Keratinocyte (primary cell): Measurements from ENCODE around the gene SNTB2.

Experiments used
- EZH2 ChIP-seq: IDR thresholded peaks from one replicate; pipeline ENCODE4 v1.6.1; 2012; ENCODE audit warnings: inconsistent platforms, mild to moderate bottlenecking, low read length, moderate library complexity
- TF ChIP-seq, protein P1 (sequence below), 3 experiments: IDR thresholded peaks in 1 of 3; conservative IDR thresholded peaks in 1 of 3; optimal IDR thresholded peaks in 1 of 3; 2 replicates in 2 of 3; 3 replicates in 1 of 3; pipeline versions ENCODE3 to v1.5.1; 2011; ENCODE audit warnings: low read length in 3 of 3, mild to moderate bottlenecking in 3 of 3, moderate library complexity in 2 of 3, control low read depth in 1 of 3, inconsistent platforms in 1 of 3; ENCODE audit not compliant: insufficient read depth in 2 of 3; ENCODE audit errors: extremely low read depth in 1 of 3

DNA sequence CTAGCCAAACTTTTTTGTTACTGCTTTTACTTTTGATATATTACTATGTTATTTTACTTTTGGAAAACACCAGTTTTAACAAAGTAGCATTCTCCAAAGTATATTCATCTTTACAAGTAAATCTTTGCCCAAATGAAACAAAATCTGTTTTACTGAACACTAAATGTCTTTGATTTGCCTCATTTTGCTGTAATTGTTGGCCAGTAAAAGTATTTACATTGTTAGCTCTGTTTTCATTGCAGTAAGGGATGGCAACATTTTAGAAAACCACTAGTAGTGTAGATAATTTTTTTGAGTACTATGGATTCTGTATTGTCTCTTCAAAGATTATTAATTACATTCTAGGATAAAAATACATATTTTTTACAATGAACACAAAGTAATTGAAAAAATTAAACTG lies 10.6 kb downstream of the SNTB2 start:
- TF ChIP-seq, protein P1, sequence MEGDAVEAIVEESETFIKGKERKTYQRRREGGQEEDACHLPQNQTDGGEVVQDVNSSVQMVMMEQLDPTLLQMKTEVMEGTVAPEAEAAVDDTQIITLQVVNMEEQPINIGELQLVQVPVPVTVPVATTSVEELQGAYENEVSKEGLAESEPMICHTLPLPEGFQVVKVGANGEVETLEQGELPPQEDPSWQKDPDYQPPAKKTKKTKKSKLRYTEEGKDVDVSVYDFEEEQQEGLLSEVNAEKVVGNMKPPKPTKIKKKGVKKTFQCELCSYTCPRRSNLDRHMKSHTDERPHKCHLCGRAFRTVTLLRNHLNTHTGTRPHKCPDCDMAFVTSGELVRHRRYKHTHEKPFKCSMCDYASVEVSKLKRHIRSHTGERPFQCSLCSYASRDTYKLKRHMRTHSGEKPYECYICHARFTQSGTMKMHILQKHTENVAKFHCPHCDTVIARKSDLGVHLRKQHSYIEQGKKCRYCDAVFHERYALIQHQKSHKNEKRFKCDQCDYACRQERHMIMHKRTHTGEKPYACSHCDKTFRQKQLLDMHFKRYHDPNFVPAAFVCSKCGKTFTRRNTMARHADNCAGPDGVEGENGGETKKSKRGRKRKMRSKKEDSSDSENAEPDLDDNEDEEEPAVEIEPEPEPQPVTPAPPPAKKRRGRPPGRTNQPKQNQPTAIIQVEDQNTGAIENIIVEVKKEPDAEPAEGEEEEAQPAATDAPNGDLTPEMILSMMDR (optimal IDR thresholded peaks at IDR 0.05 in 1 of 3, IDR thresholded peaks at IDR 0.05 in 1 of 3, conservative IDR thresholded peaks at IDR 0.05 in 1 of 3; ENCODE audit: extremely low read depth in 1 of 3, insufficient read depth in 2 of 3, low read length in 3 of 3), result no peak
- no peak for TF ChIP-seq EZH2
